SK-N-DZ (cell line): ENCODE results near the gene CERK.
A peak's percentile ranks its signal among the peaks of the same experiment; 100 is the strongest.

Experiments
- DNase-seq: peaks from one replicate; pipeline ENCODE4 v3.0.0-alpha.2; 2015; ENCODE audit warnings: low spot score

The CERK gene

DNA sequence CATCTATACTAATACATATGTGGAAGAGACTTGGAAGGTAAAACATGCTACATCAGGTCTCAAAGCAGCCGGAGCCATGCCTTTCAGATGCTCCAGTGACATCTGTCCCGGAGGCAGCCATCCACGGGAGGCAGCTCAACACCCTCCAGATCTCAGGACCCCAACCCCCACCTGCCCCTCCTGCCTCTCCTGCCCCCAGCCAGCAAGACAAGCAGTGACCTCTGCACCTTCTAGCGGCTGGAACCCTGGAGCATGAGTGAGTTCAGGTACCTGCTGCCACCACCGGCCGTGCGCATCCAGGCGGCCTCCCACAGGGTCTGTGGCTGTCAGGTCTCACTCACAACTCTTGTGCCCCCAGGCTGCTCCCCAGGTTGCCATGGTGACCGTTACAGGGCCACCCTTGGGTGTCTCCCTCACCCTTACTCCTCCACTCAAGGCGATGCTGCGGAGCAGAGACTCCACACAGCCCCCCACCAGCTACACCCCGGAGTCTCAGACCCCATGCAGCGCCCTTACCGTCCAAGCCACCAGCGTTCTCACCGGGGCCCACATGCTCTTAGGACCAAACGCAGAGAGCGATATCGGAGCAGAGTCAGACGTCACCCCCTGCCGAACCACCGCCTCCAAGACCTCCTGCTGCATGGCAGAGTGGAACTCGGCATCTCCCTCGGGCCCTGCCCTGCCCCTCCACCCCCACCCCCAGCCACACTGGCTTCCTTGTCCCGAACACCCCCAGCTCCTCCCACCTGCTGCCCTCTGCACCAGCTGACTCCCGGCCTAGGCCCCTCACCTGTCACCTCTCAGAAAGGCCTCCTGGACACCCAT lies 34.7 kb downstream of the CERK start:
- DNase-seq: no peak

DNA sequence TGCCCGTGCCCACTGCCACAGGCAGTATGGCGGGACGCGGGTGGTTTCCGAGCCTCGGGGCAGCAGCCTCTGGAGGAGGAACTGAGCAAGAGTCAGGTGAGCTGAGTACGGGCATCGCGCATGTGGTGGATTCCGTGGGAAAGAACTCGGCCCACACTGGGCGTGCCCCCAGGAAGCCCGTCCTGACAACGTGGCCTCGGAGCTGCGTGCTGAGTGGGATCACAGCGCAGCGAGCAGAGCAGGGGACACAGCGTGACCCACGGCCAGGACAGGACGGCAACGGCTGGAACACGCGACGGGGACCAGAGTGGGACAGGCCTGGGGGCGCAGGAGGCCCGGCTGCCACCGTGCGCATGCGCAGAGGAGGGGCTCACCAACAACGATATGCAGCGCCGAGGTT lies 36.8 kb downstream of the CERK start:
- DNase-seq: no peak

DNA sequence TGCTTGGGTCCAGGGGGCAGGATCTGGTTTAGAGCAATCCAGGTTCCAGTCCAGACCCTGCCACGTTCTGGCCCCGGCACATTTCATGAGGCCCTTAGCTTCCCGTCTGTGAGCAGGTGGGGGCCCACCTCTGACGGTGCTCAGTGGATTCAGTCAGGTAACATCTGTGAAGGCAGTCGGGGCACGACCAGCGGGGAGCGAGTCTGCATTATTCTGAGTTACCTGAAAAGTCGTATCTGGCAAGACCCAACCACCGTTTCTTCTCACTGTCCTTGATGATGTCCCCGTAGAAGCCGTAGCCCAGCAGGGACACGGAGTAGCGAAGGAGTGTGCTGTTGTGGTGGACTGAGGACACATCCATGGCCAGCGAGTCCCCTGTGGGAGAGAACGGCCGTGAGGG lies 39.0 kb downstream of the CERK start:
- no peak for DNase-seq

DNA sequence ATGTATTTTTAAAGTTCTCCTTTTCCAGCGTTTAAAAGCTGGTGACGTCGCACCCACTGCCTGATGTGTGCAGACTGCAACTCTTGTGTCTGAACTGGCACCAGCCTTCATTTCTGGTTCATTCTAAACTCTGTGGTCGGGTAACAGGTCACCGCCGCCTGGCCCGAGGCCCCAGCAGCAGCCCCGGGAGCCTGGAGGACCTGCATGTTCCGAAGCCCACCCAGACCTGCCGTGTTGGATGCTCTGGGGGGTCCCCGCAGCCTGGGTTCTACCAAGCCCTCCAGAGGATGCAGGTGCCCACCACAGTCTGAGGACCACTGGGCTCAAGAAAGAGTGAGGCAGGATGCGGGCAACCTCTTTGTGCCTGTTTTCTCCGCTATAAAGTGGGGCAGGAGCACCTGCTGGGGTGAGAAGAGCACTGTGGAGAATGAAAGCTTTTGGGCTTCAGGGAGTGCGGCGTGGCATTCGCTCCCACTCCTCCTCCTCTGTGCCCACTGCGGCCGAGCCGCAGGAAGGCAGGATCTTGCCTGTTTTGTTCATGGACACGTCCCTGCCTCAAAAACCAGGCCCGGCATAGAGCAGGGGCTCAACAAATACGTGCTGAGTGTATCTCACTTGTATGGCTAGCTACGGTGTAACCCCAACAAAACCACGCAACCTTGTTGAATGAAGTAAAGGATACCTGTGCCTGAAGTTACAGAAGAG lies 40.1 kb downstream of the CERK start:
- DNase-seq: no peak

DNA sequence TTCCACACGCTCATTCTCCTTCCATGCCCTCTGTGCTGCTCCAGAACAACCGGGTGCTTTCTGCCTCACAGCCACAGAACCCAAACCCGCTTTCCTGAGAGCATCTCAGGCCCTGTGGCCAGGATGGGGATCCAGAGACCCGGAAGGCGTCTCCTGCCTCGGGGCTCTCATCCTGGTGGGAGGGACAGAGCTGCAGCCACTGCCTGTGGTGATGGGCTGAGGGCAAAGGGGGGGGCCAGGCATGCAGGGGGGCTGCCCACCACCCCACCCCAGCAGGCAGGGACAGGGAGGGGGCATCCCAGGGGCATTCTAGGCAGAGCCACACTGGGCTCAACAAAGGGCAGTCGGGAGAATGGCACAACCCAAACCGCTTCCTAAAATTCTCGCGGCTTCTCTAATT lies 41.4 kb downstream of the CERK start:
- DNase-seq: no peak

DNA sequence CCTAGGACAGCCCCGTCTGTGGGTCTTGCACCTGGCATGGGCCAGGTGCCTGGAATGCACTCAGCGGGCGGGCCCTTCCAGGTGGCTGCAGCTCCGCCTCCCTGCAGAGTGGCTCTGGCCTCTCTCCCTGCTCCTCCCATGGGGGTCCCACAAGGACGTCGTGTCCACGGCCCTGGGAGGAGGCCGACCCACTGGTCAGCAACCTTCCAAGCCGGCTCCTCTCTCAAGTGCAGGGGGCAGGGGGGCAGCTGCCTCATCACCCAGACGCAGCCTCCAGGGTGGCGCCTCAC lies 41.9 kb downstream of the CERK start:
- no peak for DNase-seq

DNA sequence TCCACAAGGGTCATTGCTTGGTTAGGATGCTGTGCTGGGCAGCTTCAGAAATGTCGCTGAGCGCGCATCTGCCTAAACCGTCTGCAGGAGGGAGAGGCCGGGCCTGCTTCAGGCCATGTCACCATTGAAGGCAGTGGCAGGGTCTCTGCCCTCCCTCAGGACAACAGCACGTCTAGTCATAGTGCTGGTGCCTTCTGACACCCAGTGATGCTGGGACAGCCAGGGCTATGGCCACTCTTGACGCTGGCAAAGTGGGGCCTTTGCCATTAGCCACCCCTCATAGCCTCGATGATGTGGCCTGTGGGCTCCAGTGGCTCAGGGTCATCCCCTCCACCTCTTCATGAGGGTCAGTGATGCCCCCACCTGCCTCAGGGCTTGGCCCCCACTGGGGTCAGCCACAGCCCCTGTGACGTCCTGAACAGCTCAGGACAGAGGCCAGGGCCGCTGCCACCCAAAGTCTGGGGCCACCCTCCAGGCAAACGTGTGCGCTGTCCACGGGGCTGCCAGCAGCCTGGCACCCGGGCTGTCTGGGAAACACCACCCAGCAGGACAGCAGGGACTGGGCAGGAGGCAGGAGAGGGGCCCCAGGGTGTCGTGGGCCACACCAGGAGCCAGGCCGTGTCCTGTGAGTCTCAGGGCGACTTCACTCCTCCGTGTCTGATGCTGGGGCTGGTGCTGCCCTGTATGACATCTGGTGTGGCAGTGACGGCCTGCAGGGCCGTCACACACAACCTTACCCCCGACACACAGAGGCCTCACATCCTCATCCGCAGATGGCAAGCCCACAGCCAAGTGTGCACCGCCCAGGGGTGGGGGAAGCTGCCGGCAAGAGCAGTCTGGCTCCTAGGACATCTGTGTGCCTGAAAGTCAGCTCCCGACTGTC lies 42.5 kb downstream of the CERK start:
- DNase-seq: no peak

DNA sequence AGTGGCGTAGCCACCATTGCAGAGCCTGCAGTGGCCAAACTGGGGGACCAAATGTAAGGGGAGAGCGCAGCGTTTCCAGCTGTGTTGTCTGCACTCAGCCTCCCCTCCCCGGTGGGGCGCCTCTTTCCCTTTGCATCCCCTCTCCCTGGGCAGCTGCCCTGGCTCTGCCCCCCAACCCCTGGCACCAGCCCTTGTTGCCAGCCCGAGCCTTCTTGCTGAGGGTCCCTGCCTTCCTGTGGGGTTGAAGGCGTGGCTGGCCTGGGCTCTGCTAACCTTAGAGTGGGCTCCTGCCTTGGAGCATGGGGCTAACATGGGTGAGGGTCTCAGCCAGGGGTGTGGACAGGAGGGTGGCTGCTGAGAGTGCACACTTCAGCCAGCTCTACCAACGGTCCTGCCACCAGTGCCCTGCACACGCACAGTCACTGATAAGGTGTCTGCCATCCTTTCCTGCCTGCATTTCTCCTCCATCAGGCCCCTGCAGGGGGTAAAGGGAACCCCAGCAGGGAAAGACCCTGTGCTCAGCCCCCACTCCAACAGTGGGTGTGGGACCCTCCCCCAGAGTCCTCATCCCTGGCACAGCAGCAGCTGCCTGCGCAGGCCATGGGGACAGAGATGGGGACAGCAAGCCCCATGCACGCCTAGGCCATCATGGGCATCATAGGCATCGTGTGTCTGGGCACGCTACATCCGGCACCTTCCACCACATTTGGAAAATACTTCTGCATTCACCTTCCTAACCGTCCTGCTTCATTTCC lies 43.5 kb downstream of the CERK start:
- no peak for DNase-seq

DNA sequence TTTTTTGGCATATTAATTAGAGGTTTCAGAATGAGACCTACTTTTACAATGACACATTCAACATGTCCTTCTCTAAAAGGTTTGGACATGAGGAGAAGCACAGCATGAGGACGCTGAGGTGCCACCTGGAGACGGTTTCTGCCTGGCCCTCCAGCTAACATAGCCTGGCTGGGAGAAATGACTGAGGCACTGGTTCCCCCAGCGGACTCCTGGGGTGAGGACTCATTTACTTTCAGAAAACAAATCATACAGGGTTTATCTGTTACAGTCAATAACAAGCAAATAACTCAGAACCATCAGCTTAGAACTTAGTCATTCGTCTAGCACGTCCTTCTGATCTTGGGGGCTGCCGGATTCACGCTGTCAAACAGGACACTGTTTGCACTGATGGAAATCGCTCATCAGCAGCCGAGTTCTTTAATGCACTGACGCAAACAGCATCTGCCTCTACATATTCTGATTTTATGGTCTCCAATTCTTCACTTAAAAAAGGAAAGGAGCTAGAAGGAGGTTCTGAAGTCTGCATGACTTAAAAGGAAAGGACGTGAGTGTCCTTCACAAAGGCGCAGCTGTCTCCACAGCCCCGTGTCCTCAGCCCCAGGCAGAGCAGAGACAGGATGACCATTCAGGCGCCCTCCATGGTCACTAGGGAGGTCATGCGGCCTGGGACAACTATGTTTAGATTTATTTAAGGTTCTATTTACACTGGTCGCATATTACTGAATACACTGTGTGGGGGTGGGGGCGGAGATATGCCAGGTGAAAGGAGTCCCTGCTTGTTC lies 44.2 kb downstream of the CERK start:
- DNase-seq: no peak

DNA sequence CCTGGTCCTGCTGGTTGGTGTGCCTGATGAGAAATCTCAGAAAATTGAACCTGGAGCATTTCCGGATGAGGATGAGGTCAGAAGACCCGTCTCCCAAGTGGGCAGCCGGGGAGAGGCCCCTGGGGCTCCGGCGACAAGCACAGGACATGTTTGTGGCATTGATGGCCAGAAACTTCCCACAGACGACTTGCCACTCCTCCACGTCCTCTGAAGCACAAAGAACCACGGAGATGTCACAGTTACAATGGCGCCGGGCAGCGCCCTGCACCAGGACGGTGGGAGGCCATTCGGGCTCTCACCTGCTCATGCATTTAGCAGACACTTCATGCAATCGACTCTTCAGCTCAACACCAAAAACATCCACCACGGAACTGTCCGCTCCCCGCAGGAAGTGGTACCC lies 46.5 kb downstream of the CERK start:
- no peak for DNase-seq

DNA sequence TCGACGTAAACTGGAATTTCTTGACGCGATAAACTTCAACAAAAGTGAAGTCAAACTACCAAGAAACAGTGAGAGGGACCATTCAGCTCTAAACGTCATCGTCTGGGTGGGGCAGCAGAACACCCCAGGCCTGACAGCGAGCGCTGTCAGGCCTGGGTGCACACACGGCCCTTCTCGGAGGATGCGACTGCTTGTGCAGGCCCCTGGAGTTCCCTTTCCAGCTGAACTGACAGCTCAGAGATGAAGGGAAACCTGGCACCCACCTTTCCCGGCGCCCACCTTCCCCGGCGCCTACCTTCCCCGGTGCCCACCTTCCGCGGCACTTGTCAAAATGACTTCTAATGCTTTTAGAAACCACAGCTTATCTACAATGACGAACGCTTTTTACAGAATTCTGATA lies 47.9 kb downstream of the CERK start:
- DNase-seq: no peak

DNA sequence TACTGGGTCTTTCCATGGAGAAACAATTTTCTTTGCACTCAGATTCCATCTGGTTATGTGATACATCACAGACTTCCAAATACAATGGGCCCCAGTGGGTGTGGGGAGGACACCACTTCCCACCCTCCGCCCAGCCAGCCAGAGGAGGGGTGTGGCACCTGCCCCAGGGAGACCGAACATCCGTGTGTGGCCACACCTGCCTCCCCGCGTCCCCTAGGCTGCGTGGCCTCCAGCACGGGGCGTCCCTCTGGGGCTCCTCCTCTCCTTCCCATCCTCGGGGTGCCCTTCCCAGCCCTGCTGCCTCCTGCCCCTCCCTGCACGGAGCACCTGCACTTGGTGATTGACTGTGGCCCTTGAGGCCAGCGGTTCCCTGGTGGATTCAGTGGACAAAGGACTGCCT lies 49.1 kb downstream of the CERK start:
- DNase-seq: no peak

DNA sequence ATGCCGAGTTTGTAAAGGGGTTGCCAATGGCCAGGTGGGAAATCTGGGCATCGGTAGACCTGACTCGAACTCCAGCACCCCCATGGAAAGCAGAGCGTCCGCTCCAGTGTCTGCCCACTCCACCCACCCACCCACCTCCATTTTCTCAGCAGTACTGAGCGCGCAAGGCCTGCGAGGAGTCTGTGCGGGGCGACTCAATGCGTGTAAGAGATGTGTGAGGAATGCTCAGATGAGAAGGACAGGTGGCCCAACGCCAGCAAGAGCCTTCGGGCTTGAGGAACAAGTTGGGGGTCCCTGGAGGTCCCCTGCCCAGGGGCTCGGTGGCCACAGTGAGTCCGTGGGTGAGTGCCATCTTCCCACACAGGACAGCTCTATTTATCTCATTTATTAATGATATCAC lies 50.6 kb downstream of the CERK start:
- DNase-seq: no peak

DNA sequence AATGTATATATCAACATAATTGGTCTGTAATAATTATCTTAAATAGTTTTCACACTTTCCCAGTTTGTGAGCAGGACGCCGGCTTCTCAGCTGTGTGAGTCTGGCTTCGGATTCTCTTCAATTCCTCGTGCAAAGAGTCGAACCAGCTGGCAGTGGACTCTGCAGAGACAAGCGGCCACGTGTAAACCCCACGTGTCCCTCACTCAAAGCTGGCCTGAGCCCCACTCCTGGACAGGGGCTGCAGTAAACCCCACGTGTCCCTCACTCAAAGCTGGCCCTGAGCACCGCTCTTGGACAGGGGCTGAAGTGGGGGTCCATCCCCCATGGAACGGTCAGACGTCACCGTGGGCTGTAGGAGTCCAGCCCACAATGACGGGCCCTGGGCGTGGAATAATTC lies 51.0 kb downstream of the CERK start:
- no peak for DNase-seq

DNA sequence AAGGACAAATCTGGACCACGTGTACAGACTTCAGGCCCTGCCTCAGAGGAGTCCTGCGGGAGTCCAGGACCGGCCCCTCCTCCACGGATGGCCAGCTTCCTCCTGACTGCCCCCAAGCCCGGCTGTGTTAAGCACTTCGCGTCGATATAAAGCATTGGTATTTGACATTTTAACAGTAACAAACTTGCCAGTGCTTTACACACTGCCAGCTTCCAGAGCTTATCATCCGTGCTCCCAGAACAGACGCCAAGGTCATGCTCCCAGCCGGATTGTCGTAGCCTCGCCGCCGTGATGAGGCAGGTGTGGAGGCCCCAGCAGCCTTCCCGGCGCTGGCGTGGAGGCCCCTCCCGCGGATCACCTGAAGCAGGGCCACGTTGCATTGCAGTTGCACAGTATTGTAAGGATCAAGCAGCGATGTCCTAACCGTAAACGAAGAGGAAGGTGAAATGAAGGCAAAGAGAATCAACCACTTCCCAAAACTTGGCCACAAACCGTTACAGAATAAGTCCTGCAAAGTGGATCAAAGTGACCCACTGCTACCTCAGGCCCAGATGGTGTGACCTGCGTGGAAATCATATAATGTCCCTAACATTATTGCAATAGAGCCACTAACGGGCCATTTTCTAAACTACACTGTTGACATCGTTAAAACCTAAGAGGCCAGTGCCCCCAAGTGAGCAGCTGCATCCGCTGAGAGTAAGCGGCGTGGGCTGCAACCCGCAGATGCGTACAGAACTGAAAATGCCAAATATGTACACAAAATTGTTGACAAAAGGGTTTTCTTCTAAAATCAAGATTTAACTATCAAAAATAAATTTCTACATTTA lies 51.6 kb downstream of the CERK start:
- DNase-seq: no peak

DNA sequence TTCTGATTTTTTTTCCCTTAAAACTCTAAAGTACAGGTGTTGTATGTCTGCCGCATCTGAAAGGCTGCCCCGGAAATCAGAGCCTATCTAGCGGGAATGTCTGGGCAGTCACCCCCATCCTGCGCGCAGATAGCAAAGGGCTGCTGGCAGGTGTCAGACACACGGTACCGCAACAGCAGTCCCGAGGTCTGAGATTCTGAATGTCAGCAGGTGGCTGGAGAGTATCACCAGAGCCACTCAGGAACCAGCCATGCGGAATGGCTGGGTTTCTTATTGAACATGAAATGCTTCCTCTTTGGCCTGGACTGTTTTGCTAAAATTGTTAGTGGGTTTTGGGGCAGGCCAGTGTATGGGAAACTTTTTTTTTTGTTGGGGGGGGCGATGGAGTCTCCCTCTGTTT lies 53.3 kb downstream of the CERK start:
- DNase-seq: peak; percentile 43

DNA sequence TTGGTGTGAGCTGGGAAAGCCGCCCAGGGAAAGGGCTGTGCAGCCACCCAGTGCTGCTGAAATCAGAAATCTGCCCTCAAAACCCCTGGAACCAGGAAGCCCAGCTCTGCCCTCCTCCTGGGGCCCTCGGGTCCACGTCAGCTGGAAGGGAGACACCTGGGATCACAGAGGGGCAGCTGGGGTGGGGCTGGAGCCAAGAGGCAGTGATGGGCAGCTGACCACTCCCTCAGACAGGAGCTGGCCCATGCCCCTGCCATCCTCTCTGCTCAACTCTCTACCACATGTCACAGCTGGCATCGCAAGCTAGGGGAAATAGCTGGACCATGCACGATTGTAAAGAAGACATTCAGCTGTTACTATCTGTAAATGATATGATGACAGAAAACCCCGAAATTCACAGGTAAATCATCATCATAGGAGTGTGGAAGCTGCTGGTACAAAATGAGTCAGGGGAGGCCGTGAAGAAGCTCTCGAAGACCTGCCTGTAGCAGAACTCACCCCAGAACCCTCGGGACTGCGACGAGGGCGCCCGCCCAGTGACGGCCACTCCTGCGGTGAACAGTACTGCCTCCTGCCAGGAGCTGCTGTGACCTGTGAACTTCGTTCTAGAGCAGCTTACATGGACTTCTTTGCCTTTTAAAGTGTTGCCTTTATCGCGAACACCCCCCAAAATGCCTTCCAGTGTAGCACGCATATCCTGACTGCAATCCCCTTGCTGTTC lies 55.9 kb downstream of the CERK start:
- DNase-seq: no peak

DNA sequence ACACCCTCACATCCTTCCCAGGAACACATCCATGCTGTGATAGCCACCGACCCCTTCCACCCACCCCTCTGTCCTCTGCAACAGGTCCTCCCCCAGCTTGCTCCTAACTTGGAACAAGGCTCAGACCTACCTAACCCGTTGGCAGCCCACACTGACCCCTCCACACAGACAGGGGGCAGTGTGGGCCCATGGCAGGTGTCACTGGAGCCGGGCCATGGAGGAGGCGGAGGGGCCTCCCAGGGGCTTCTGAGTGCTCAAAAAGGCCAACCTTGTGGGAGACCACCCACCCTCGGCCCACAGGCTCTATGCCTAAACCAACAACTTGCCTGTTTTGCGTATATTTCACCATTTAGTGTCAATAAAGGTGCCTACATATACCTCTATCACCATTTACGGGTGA lies 57.0 kb downstream of the CERK start:
- no peak for DNase-seq

DNA sequence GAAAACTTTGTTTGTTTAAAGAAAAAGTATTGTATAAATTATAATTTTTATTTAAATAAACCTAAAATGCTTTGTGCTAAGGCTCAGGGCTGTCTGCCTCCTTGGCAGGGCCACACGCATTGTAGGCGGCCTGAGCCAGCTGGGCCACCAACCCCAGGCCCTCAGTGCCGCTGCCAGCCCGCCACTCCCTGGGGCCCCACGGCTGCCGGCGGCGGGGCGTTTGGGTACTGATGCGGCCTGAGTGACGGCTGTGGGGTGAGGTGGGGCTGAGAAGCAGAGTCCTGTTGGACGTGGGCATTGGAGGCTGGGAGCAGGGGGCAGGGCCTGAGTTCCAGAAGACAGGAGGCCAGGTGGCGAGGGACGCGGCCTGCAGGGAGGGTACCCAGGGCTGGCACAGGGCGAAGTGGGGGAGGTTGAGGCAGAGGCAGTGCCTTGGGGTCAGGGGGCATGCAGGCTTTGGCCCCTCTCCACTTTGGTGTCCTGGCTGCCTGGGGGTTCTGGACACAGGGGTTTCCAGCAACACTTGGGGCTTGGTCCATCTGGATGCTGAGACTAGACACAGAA lies 58.3 kb downstream of the CERK start:
- DNase-seq: no peak
